Osteocyte (in vitro differentiated cells): ENCODE measurements around the gene SLC18A2. TPM values are rescaled to one million over a fixed set of nuclear protein-coding genes. Genes with fewer than 3 reads are reported as not detected.

ENCODE experiments used
- DNase-seq: peaks from one replicate; pipeline ENCODE4 v3.0.0; 2021; ENCODE audit warnings: mixed read lengths; ENCODE audit not compliant: unreplicated experiment; ENCODE audit errors: extremely low spot score
- H3K27ac Mint-ChIP-seq: one replicate; pipeline ENCODE4 v1.8.0; 2021; ENCODE audit warnings: mild to moderate bottlenecking, mixed read lengths; ENCODE audit not compliant: unreplicated experiment
- H3K27me3 Mint-ChIP-seq: one replicate; pipeline ENCODE4 v1.8.0; 2021; ENCODE audit warnings: mixed read lengths; ENCODE audit not compliant: unreplicated experiment
- H3K36me3 Mint-ChIP-seq: one replicate; pipeline ENCODE4 v1.8.0; 2021; ENCODE audit warnings: mixed read lengths; ENCODE audit not compliant: unreplicated experiment
- H3K4me1 Mint-ChIP-seq: one replicate; pipeline ENCODE4 v1.8.0; 2021; ENCODE audit warnings: mixed read lengths; ENCODE audit not compliant: unreplicated experiment
- H3K4me3 Mint-ChIP-seq: one replicate; pipeline ENCODE4 v1.8.0; 2021; ENCODE audit warnings: mild to moderate bottlenecking, moderate library complexity, mixed read lengths; ENCODE audit not compliant: unreplicated experiment
- H3K9me3 Mint-ChIP-seq: one replicate; pipeline ENCODE4 v1.8.0; 2021; ENCODE audit warnings: mixed read lengths; ENCODE audit not compliant: unreplicated experiment
- total RNA-seq: library from RNA; stranded (reverse); gene quantifications from 2 replicates; pipeline ENCODE4 v1.2.1, GENCODE V29; 2021
- TF ChIP-seq, protein P1 (sequence below): fragments of 200-600 bp; sonication (generic); IDR thresholded peaks from 2 replicates; pipeline ENCODE4 v1.5.0; 2021; ENCODE audit warnings: antibody characterized with exemption, mild to moderate bottlenecking, moderate library complexity

Gene SLC18A2
- total RNA-seq, 1 donor from 2014 or later: not detected

DNA sequence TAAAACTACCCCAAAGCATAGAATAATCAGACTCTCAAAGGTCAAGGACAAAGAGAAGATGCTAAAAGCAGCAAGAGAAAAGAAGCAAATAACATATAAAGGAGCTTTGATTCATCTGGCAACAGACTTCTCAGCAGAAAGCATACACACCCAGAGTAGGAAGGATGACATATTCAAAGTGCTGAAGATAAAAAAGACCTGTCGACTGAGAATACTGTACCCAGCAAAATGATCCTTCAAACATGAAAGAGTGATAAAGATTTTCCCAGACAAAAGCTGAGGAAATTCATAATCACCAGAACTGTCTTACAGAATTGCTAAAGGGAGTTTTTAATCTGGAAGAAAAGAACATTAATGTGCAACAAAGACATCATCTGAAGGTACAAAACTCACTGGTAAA, 28.7 kb upstream of the SLC18A2 start:
- no peaks in the 10 kb centered on the region for H3K36me3 Mint-ChIP-seq
- no peak overlapping the region for H3K4me3 Mint-ChIP-seq
- TF ChIP-seq, protein P1, sequence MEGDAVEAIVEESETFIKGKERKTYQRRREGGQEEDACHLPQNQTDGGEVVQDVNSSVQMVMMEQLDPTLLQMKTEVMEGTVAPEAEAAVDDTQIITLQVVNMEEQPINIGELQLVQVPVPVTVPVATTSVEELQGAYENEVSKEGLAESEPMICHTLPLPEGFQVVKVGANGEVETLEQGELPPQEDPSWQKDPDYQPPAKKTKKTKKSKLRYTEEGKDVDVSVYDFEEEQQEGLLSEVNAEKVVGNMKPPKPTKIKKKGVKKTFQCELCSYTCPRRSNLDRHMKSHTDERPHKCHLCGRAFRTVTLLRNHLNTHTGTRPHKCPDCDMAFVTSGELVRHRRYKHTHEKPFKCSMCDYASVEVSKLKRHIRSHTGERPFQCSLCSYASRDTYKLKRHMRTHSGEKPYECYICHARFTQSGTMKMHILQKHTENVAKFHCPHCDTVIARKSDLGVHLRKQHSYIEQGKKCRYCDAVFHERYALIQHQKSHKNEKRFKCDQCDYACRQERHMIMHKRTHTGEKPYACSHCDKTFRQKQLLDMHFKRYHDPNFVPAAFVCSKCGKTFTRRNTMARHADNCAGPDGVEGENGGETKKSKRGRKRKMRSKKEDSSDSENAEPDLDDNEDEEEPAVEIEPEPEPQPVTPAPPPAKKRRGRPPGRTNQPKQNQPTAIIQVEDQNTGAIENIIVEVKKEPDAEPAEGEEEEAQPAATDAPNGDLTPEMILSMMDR: no peak
- H3K4me1 Mint-ChIP-seq: peaks cover 9% of the 10 kb centered on the region
- H3K27me3 Mint-ChIP-seq: peaks cover 42% of the 10 kb centered on the region
- peaks cover 11% of the 10 kb centered on the region for H3K9me3 Mint-ChIP-seq
- DNase-seq: no peak
- H3K27ac Mint-ChIP-seq: no peak overlapping the region

DNA sequence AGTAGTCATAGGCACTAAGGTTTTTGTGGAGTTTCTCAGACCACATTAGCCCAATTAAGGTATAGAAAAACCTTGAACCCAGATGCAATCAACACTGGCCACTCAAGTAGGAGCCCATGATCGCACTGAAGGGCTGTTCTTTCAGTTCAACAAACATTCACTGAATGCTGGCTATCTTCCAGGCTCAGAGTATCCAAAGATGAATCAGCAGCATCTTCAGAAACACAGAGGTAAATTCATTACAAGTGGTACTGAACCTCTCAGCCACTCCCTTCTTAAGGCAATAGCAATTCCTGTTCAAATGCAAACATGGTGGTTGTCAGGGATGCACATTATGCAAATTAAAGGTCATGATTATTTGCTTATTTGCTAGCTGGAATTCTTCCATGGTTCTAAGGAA, 26.5 kb upstream of the SLC18A2 start:
- DNase-seq: no peak
- Mint-ChIP-seq H3K36me3 (no peaks in the 10 kb centered on the region), H3K27me3 (peaks cover 53% of the 10 kb centered on the region), H3K9me3 (peaks cover 11% of the 10 kb centered on the region), H3K4me3 (no peak overlapping the region), H3K27ac (no peak overlapping the region), H3K4me1 (peaks cover 9% of the 10 kb centered on the region)
- TF ChIP-seq, protein P1: no peak

DNA sequence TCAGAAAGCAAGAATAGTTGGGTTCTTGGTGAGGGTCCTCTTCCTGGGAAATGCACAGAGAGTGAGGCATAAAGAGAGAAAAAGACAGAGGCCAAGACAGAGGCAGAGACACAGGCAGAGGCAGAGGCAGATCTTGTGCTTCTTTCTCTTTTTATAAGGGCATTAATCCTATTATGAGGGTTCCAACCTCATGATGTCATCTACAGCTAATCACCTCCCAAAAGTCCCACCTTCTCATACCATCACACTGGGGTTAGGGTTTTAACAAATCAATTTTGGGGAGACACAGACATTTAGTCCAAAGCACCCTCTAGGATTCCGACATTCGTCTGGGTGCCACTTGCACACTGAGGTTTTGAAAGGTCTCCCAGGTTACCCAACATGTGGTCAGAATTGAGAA, 25.8 kb upstream of the SLC18A2 start:
- H3K4me1 Mint-ChIP-seq: peaks cover 9% of the 10 kb centered on the region
- DNase-seq: no peak
- peaks cover 11% of the 10 kb centered on the region for H3K9me3 Mint-ChIP-seq
- TF ChIP-seq, protein P1: no peak
- no peak overlapping the region for H3K27ac Mint-ChIP-seq
- peaks cover 53% of the 10 kb centered on the region for H3K27me3 Mint-ChIP-seq
- H3K36me3 Mint-ChIP-seq: no peaks in the 10 kb centered on the region
- no peak overlapping the region for H3K4me3 Mint-ChIP-seq

DNA sequence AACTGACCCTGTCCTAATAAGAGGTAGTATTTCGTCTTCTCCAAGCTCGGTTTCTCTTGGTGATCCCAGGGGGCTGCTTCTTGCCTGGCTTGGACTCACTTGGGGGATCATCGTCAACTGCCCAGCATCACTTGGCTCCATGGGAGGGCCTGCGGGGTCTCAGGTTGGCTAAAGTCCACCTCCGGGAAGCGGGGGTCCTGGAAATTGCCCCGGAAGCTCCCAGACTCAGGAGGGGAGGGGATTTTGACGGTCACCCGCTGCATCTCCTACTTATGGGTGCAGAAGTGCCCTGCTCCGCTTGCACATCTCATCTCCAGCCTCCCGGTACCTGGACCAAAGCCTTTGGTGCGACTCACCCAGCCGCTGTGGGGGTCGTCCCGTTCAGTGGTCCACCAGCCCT, 24.9 kb upstream of the SLC18A2 start:
- peak overlapping the region; percentile 77 for H3K4me3 Mint-ChIP-seq
- peaks cover 11% of the 10 kb centered on the region for H3K9me3 Mint-ChIP-seq
- H3K27me3 Mint-ChIP-seq: peaks cover 61% of the 10 kb centered on the region
- no peak for DNase-seq
- peaks cover 9% of the 10 kb centered on the region for H3K4me1 Mint-ChIP-seq
- H3K36me3 Mint-ChIP-seq: no peaks in the 10 kb centered on the region
- TF ChIP-seq, protein P1: no peak
- H3K27ac Mint-ChIP-seq: no peak overlapping the region

DNA sequence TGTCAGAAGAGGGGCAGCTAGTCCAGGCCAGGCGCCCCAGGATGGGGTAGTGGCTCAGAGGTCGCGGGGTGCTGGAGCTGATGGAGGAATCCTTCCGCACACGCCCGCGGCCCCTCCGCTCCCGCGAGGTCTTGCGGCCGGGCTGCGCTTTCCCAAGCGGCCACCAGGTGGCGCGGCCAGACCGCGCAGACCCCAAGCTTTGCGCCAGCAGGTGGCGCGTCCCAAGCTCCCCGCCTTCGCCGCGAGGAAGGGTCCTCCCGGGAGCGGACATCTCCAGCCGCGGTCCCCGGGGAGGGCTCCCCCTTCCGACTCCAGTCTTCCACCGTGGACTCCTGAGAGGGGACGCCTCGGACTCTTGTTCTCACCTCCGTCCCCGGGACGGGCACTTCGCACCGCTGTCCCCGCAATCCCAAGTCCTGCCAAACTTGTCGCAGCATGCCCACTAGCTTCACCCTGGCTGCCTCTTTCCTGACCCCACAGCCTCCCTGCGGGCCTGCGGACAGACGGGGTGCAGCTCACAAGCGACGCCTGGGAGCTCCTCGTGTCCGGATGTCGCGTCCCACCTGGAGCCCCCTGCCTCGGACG, 24.2 kb upstream of the SLC18A2 start:
- Mint-ChIP-seq H3K4me3 (peak overlapping the region; percentile 77), H3K27me3 (peaks cover 59% of the 10 kb centered on the region), H3K9me3 (peaks cover 10% of the 10 kb centered on the region), H3K4me1 (peaks cover 9% of the 10 kb centered on the region), H3K36me3 (no peaks in the 10 kb centered on the region), H3K27ac (no peak overlapping the region)
- peak; percentile 93 for DNase-seq
- TF ChIP-seq, protein P1: peak; percentile 100
